Ectodermal cell (in vitro differentiated cells): ENCODE measurements around the gene CALHM4.
"Not testable (repeated sequence)": the region's sequence is repeated elsewhere in the genome, so short reads cannot be mapped to it uniquely, and the experiment has no call there.

Experiments
- H3K27ac ChIP-seq: 2 replicates; pipeline ENCODE4 v1.7.0; 2013; ENCODE audit warnings: mild to moderate bottlenecking, low read depth, low read length; ENCODE audit not compliant: insufficient read depth, poor library complexity, severe bottlenecking
- H3K27me3 ChIP-seq: 2 replicates; pipeline ENCODE4 v1.7.0; 2013; ENCODE audit warnings: mild to moderate bottlenecking, low read length; ENCODE audit not compliant: insufficient read depth, control insufficient read depth, poor library complexity, severe bottlenecking
- H3K36me3 ChIP-seq: one replicate; pipeline ENCODE4 v1.7.0; 2013; ENCODE audit warnings: low read length; ENCODE audit not compliant: control insufficient read depth, insufficient read depth
- H3K4me1 ChIP-seq: one replicate; pipeline ENCODE4 v1.7.0; 2013; ENCODE audit warnings: low read length; ENCODE audit not compliant: control insufficient read depth, insufficient read depth
- H3K4me3 ChIP-seq: 2 replicates; pipeline ENCODE4 v1.7.0; 2013; ENCODE audit warnings: low read depth, low read length, control low read depth; ENCODE audit not compliant: insufficient read depth
- H3K9me3 ChIP-seq: 2 replicates; pipeline ENCODE4 v1.7.0; 2013; ENCODE audit warnings: mild to moderate bottlenecking, low read length, moderate library complexity; ENCODE audit not compliant: control insufficient read depth
- WGBS, 2 experiments: methylation state at CpG; one replicate each; pipeline ENCODE4 v1.1.7; 2013; ENCODE audit warnings: missing lambda C conversion rate in 2 of 2; 5-methylcytosine and 5-hydroxymethylcytosine counted together

Gene CALHM4

DNA sequence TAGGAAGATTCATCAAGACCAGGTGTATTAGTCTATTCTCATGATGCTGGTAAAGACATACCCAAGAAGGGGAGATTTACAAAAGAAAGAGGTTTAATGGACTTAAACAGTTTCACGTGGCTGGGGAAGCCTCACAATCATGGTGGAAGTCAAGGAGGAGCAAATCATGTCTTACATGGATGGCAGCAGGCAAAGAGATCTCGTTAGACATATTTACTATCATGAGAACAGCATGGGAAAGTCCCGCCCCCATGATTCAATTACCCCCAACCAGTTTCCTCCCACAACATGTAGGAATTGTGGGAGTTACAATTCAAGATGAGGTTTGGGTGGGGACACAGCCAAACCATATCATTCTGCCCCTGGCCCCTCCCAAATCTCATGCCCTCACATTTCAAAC lies 50.4 kb downstream of the CALHM4 start:
- WGBS, 2 experiments: 88 to 90% methylated on average over 2 to 3 of the region's 3 CpGs
- H3K4me3 ChIP-seq, H3K27ac ChIP-seq, H3K9me3 ChIP-seq, H3K27me3 ChIP-seq, H3K4me1 ChIP-seq, H3K36me3 ChIP-seq: not testable (repeated sequence)

DNA sequence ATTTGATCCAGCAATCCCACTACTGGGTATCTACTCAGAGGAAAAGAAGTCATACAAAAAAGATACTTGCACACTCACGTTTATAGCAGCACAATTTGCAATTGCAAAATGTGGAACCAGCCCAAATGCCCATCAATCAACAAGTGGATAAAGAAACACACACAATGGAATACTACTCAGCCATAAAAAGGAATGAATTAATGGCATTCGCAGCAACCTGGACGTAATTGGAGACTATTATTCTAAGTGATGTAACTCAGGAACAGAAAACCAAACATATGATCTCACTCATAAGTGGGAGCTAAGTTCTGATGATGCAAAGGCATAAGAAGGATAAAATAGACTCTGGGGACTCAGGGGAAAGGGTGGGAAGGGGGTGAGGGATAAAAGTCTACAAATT lies 51.3 kb downstream of the CALHM4 start:
- H3K27me3 ChIP-seq, H3K27ac ChIP-seq, H3K4me1 ChIP-seq, H3K4me3 ChIP-seq, H3K9me3 ChIP-seq, H3K36me3 ChIP-seq: not testable (repeated sequence)
- 82 to 94% methylated on average over 3 of the region's 3 CpGs for WGBS, 2 experiments

DNA sequence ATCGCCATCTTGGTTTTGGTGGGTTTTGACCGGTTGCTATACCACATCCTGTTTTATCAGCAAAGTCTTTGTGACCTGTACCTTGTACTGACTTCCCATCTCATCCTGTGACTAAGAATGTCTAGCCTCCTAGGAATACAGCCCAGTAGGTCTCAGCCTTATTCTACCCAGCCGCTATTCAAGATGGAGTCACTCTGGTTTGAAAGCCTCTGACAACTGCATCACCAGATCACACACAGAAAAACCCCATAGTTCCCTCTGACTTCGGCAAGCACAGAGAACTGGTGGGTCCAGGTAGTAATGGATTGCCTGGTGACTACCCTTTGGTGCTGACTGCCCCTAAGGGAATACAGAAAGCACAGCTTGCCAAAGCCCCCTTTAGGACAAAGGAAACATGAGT lies 52.4 kb downstream of the CALHM4 start:
- Histone ChIP-seq H3K9me3 (no peaks in the 10 kb centered on the region), H3K4me3 (no peak overlapping the region), H3K4me1 (peaks cover under 1% of the 10 kb centered on the region), H3K27ac (no peak overlapping the region), H3K27me3 (no peaks in the 10 kb centered on the region), H3K36me3 (no peaks in the 10 kb centered on the region)
- 92 to 99% methylated on average over 4 of the region's 4 CpGs for WGBS, 2 experiments
